ENCODE results near the gene CCDC120.

Gene CCDC120, protein sequence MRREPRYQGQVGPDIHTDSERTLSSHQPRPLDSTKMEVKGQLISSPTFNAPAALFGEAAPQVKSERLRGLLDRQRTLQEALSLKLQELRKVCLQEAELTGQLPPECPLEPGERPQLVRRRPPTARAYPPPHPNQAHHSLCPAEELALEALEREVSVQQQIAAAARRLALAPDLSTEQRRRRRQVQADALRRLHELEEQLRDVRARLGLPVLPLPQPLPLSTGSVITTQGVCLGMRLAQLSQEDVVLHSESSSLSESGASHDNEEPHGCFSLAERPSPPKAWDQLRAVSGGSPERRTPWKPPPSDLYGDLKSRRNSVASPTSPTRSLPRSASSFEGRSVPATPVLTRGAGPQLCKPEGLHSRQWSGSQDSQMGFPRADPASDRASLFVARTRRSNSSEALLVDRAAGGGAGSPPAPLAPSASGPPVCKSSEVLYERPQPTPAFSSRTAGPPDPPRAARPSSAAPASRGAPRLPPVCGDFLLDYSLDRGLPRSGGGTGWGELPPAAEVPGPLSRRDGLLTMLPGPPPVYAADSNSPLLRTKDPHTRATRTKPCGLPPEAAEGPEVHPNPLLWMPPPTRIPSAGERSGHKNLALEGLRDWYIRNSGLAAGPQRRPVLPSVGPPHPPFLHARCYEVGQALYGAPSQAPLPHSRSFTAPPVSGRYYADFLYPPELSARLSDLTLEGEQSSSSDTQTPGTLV

DNA sequence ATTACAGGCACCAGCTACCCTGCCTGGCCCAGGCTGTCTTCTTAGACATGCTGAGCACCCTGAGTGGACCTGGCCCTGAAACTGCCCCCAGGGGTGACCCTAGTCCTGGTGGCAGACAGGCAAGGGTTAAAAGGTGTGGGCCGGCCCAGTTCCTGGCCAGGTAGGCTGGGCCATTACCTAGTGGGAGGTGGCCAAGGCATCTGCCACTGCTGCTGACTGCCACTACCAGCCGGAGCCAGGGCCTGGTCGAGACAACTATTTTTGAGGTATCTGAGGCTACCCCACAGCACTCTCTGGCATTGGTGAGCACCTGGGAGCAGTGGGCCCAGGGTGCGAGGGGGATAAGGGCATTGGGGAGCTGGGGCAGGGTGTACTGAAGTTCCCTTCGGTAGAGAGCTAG is at the start of gene CCDC120:
CCDC120 (plus strand) TSS at position 206 of the 400 bp plus-strand sequence. CDS start 3,043 bp downstream, outside the sequence.
- DNase-seq, result no peak

DNA sequence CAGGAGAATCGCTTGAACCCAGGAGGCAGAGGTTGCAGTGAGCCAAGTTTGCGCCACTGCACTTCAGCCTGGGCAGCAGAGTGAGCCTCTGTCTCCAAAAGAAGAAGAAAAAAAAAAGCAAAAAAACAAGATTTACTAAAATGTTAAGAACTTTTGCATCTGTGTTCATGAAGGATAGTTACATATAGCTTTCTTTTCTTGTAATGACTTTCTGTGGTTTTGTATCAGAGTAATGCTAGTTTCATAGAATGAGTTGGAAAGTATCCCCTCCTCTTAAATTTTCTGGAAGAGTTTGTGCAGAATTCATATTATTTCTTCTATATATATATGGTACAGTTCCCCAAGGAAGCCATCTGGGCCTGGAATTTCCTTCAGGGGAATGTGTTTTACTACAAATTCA is 39.7 kb upstream of the CCDC120 start:
- DNase-seq, result no peak

DNA sequence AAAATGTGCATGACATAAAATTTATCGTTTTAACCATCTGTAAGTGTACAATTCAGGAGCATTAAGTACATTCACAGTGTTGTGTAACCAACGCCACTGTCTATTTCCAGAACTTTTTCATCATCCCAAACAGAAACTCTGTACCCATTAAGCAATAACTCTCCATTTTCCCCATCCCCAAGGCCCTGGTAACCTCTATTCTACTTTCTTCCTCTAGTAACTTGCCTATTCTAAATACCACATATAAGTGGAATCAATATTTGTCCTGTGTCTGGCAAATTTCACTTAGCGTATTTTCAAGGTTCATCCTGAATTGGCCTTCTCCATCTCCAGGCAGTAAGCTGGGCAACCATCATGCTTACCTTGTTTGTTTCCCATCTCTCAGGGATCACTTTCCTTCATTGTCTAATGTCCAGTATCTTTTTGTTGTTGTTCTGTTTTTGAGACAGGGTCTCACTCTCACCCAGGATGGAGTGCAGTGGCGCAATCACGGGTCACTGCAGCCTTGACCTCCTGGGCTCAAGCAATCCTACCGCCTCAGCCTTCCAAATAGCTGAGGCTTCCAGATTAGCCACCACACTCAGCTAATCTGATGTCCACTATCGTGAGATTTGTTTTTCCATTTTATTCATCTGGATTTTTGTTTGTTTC is 39.1 kb upstream of the CCDC120 start:
- DNase-seq, result no peak

DNA sequence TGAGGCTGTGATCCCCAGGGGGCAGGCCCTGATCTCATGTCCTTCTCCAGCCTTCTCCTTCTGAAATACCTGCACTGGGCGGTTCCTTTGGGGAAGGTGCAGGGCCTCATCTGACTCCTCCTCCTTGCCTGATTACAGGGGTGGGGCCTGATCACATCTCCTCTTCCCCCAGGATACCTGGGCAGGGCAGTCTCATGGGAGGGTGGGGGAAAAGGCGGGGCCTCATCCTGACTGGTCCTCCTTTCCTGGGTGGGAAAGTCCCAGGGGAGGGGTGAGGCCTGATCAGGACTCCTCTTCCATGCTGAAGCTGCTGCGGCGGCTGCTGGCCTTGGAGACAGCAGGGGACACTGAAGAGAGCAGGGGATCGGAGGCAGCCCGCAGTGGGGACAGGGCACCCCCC is 28.9 kb upstream of the CCDC120 start:
- no peak for DNase-seq

DNA sequence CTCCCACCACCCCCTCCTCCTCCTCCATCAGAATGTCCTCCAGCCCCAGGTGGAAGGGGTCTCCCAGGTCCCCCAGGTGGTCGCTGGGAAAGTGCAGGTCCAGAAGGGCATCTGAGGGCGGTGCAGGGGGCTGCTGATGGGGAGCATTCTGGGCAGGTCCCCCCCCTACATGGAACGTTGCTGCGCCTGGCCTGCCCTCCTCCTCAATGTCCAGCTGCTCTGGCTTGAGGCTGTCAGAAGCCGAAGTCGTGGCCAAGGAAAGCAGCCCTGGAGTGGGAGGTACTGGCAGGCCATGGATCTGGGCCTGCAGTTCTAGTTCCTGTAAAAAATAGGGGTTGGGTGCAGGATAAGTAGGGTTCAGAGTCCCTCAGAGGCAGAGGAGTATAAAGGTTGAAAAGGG is 28.5 kb upstream of the CCDC120 start:
- no peak for DNase-seq

- no peak for DNase-seq
Observed at GRCh38 chrX:49037883-49038475, 20.8 kb upstream of the CCDC120 start.

DNA sequence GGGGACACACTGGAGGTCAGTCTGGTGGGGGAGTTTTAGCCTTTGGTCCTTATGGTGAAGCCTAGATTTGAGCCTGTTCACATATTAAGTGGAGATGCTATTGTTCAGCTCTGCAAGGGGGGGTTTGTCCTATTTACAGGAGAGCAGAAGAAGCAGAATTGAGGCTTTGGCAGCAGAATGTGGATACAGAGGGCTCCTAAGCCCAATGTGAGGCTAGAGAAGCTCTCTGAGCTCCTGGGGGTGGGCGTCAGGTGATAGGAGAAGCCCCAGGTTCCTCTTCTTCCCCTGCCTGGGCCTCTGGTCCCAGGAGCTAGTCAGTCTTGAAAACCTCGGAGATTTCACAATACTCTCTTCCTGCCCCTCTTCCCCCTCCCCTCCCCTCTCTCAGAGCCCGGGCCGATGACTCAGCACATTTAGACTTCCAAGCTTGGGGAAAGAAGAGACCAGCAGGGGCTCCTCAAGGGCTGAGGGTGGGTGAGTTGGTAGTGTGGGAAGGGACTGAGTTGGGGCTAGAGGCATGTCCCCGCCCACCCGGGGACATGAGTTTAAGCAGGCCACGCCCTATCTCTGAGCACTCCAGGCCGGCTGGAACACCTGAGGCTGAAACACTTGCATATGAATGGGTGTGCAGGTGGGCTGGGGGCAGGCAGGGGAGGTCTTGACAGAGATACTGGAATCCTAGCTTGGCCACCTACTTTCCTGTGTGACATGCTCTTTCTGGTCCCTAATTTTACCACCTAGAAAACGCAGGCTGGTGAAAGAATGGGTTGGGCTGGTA is 19.0 kb upstream of the CCDC120 start:
- no peak for DNase-seq

GRCh38 chrX:49040376-49040955 is 18.3 kb upstream of the CCDC120 start:
- no peak for DNase-seq

DNA sequence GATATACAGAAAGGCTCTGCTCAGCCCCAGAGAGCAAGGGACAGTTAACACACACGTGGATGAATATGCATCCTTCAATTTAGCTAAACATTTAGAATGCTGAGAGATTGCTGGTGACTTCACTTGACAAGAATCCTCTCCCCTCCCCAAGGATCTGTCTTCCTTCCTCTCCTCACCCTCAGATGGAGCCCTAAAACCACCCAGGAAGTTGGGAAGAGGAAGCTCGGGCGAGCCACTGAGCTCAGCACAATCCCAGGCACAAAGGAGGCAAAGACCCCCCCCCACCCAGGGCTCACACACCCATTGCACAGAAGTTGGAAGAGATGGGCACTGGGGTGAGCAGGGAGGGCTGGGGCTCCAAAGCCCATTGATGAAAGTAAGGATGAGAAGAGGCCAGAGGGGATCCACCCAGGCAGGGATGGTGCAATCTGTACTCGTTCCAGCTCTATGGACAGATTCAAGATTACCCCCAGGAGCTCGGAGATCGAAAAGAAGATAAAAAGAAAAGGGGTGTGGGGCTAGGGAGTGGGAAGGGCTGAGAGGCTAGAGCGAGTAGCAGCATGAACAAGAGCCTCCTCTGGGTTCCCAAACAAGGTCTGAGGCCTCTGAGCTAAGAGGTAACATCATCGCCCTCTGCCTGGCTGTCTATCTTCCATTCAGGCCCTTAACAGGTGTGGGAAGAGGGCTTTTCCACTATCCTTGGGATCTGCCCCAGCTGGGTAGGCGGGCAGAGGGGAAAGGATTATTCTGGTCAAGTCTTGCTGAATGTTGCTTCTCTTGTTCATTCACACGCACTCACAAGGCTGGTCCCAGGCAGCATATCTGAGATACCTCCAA is 16.8 kb upstream of the CCDC120 start:
- DNase-seq, result no peak

GRCh38 chrX:49042581-49043219 is 16.1 kb upstream of the CCDC120 start:
- DNase-seq, result no peak

DNA sequence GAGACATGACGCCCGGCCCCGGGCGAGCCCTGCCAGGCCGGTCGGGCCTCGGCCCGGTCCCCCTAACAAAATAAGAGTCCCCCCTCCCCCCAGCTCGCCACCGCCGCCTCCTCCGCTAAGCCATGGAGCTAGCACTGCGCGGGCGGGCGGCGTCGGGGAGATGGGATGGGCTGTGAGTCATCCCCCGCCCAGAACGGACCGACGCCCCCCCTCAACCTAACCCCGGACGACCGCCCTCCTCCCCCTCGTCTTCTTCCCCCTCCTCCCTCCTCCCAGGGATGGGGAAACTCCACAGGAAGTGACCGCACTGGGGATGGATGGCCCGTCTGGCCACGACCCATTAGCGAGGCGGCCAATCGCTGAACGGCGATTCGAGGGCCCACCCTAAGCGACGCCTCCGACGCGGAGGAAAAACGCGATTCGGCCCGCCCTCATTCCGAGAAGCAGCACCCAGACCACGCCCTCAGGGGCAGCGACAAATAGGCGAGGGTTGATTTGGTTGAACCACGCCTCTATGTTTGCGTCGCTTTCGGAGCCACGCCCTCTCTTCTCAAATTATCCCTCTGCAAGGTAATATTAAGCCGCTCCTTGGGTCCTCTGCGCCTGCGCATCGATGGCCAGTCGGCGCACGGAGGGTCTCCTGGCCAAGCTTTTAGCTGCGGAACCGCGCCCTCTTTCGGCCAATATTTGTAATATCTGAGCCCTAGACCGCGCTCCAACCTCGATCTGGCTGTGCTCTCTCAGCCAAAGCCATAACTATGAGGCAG is 15.4 kb upstream of the CCDC120 start, which contains the start of gene TFE3:
TFE3 (minus strand) TSS at position 138 of the 767 bp plus-strand sequence; CDS start at position 7, 131 bp downstream.
- peak; percentile 97 for DNase-seq

DNA sequence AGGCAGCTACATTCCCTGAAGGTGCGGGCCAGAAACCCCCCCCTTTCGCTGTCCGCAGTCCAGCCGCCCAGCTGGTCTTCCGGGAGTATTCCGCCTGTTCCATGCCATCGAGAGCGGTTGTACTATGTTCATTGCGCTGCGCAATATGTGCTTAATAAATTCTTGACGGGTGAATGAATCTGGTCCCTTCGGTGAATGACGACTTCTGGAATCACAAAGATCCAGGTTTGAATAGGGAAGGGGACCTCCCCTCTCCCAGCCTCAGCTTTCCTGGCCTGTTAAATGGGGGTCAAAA is 14.9 kb upstream of the CCDC120 start:
- DNase-seq, result no peak

- peak; percentile 41 for DNase-seq
Observed at GRCh38 chrX:49053223-49054072, 5.4 kb upstream of the CCDC120 start.

GRCh38 chrX:49054073-49054762 is 4.6 kb upstream of the CCDC120 start:
- DNase-seq, result no peak

- no peak for DNase-seq
Observed at GRCh38 chrX:49059201-49059600, 402 bp downstream of the CCDC120 start.

DNA sequence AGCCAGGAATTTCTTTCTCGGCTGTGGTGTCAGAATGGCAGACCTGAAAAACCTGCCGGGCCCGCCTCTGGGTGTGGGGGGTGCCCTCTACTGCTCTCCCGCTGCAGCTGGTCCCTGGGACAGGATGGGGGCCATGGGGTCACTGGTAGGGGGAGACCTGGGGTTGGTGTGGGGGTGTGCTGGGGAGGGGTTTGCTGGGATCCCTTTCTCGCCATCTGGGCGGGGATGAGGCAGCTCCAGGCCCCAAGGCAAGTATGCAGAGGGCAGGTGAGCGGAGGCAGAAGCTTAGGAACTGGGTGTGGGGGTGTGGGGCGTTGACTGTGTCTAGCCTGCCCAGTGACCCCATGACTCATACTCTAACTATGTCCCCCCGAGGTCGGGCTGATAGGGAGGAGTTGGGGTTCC is 884 bp downstream of the CCDC120 start:
- DNase-seq, result no peak

- DNase-seq, result no peak
Observed at GRCh38 chrX:49060914-49061313, 2.1 kb downstream of the CCDC120 start.

- DNase-seq, result no peak
Observed at GRCh38 chrX:49061490-49061889, 2.7 kb downstream of the CCDC120 start.
